Osteoblast (primary cell): ENCODE results near the gene SMAD7. TPM values are rescaled to one million over a fixed set of nuclear protein-coding genes. Genes with fewer than 3 reads are reported as not detected.

Experiments used
- DNase-seq: peaks from one replicate; pipeline ENCODE4 v3.0.0; 2011; ENCODE audit warnings: low spot score, mixed read lengths; ENCODE audit not compliant: insufficient read length; ENCODE audit errors: missing footprints
- H2AFZ ChIP-seq: 2 replicates; pipeline ENCODE4 v1.6.0; 2011; ENCODE audit warnings: mild to moderate bottlenecking, low read length
- H3K27ac ChIP-seq: 2 replicates; pipeline ENCODE4 v1.5.1; 2011; ENCODE audit warnings: mild to moderate bottlenecking, low read depth, low read length, moderate library complexity
- H3K27me3 ChIP-seq: 2 replicates; pipeline ENCODE4 v1.6.0; 2012; ENCODE audit warnings: mild to moderate bottlenecking, control low read depth, inconsistent platforms, low read length, moderate library complexity; ENCODE audit not compliant: insufficient read depth
- H3K36me3 ChIP-seq: 2 replicates; pipeline ENCODE4 v1.5.1; 2011; ENCODE audit warnings: mild to moderate bottlenecking, low read length, control low read depth, moderate library complexity; ENCODE audit not compliant: insufficient read depth
- H3K4me1 ChIP-seq: 2 replicates; pipeline ENCODE4 v1.5.1; 2011; ENCODE audit warnings: mild to moderate bottlenecking, low read length, control low read depth, moderate library complexity; ENCODE audit not compliant: insufficient read depth
- H3K4me2 ChIP-seq: 2 replicates; pipeline ENCODE4 v1.6.0; 2011; ENCODE audit warnings: mild to moderate bottlenecking, low read length; ENCODE audit not compliant: insufficient read depth
- H3K4me3 ChIP-seq: fragments of 200-600 bp; sonication (generic); 3 replicates; pipeline ENCODE4 v1.5.1; 2012; ENCODE audit warnings: mild to moderate bottlenecking, low read length, inconsistent platforms; ENCODE audit not compliant: insufficient read depth
- H3K79me2 ChIP-seq: 2 replicates; pipeline ENCODE4 v1.6.0; 2012; ENCODE audit warnings: mild to moderate bottlenecking, low read length, control low read depth, inconsistent platforms; ENCODE audit not compliant: insufficient read depth
- H3K9me3 ChIP-seq: 2 replicates; pipeline ENCODE4 v1.5.1; 2011; ENCODE audit warnings: low read depth, low read length, control low read depth
- H4K20me1 ChIP-seq: 2 replicates; pipeline ENCODE4 v1.6.0; 2012; ENCODE audit warnings: mild to moderate bottlenecking, low read length, control low read depth; ENCODE audit not compliant: insufficient read depth
- CTCF ChIP-seq: IDR thresholded peaks from 2 replicates; pipeline ENCODE4 v1.5.1; 2011; ENCODE audit warnings: mild to moderate bottlenecking, low read depth, low read length, moderate library complexity; ENCODE audit errors: extremely low read depth
- total RNA-seq: library from RNA; depleted of rRNA; stranded (reverse); fragments of >200 nt; gene quantifications from 2 replicates; pipeline ENCODE4 v1.2.3, GENCODE V29; 2012

The SMAD7 gene
- total RNA-seq, 1 donor, result 76.0 TPM

GRCh38 chr18:48876590-48876989 lies 74.2 kb downstream of the SMAD7 start:
- Histone ChIP-seq H3K4me3 (no peak overlapping the region), H3K27ac (no peak overlapping the region), H3K4me2 (no peak overlapping the region), H3K27me3 (no peaks in the 10 kb centered on the region), H3K4me1 (peaks cover 26% of the 10 kb centered on the region), H4K20me1 (no peaks in the 10 kb centered on the region), H2AFZ (no peak overlapping the region), H3K79me2 (no peaks in the 10 kb centered on the region), H3K36me3 (no peaks in the 10 kb centered on the region), H3K9me3 (no peaks in the 10 kb centered on the region)
- no peak for DNase-seq
- no peak for TF ChIP-seq CTCF

GRCh38 chr18:48875942-48876511 lies 74.7 kb downstream of the SMAD7 start:
- no peaks in the 10 kb centered on the region for H4K20me1 ChIP-seq
- no peaks in the 10 kb centered on the region for H3K27me3 ChIP-seq
- H3K9me3 ChIP-seq, result no peaks in the 10 kb centered on the region
- no peak overlapping the region for H3K4me3 ChIP-seq
- no peak for DNase-seq
- no peak overlapping the region for H3K27ac ChIP-seq
- no peaks in the 10 kb centered on the region for H3K36me3 ChIP-seq
- no peaks in the 10 kb centered on the region for H3K79me2 ChIP-seq
- TF ChIP-seq CTCF, result peak; percentile 7
- no peak overlapping the region for H3K4me2 ChIP-seq
- peaks cover 26% of the 10 kb centered on the region for H3K4me1 ChIP-seq
- no peak overlapping the region for H2AFZ ChIP-seq

DNA sequence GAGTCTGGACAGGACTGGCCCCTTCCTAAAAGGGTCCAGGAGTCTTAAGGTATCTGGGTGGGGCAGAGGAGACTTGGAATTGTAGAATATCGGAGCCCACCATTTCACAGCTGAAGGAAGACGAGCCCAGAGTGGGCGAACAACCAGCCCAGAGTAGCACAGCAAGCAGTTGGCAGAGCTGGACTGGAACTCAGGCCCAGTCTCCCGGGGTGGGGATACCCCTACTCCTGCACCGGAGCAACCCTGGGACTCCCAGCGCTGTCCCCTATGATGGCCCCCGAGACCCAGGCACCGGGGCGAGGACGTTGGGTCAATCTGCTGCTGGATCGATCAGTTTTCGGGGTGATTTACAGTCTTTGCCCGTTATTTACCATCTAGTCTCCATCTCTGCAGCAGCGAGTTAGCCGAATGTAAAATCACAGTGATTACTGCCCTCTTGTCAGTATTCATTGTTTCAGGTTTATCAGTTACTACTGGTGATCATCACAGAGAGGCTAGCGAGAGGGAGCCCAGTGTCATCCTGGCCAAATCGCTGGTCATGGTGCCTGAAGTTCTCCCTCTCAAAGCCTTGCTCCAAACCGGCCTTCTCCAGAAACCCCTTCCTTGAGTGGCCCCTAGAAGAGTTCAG lies 75.3 kb downstream of the SMAD7 start:
- Histone ChIP-seq H3K4me1 (peaks cover 26% of the 10 kb centered on the region), H4K20me1 (no peaks in the 10 kb centered on the region), H3K79me2 (no peaks in the 10 kb centered on the region), H3K4me3 (no peak overlapping the region), H3K27ac (no peak overlapping the region), H3K27me3 (no peaks in the 10 kb centered on the region), H3K9me3 (no peaks in the 10 kb centered on the region), H3K4me2 (no peak overlapping the region), H2AFZ (no peak overlapping the region), H3K36me3 (no peaks in the 10 kb centered on the region)
- peak; percentile 79 for DNase-seq
- TF ChIP-seq CTCF, result no peak

- Histone ChIP-seq H3K9me3 (no peaks in the 10 kb centered on the region), H4K20me1 (no peaks in the 10 kb centered on the region), H3K79me2 (no peaks in the 10 kb centered on the region), H3K27me3 (no peaks in the 10 kb centered on the region), H2AFZ (no peak overlapping the region), H3K36me3 (no peaks in the 10 kb centered on the region), H3K4me3 (no peak overlapping the region), H3K27ac (no peak overlapping the region), H3K4me2 (no peak overlapping the region), H3K4me1 (peaks cover 26% of the 10 kb centered on the region)
- no peak for DNase-seq
- no peak for TF ChIP-seq CTCF
These were observed 76.0 kb downstream of the SMAD7 start for GRCh38 chr18:48874701-48875162.
